ENCODE measurements around the gene HSPA6. TPM values are rescaled to one million over a fixed set of nuclear protein-coding genes. Genes with fewer than 3 reads are reported as not detected.
A peak's percentile ranks its signal among the peaks of the same experiment; 100 is the strongest.
"Not testable (repeated sequence)": the region's sequence is repeated elsewhere in the genome, so short reads cannot be mapped to it uniquely, and the experiment has no call there.

HSPA6 gene
- total and polyA plus RNA-seq, 8 donors: 0.45 to 2.9 (median 0.67) TPM; not detected in 2

GRCh38 chr1:161539731-161540569, 15.6 kb downstream of the HSPA6 start:
- WGBS, 5 donors: 3 to 5% (median 4%) methylated on average over 33 to 41 of the region's 41 CpGs
- intact Hi-C loops (cut with DNase I; ENCODE audit: low total_unique reads): not testable (repeated sequence)

GRCh38 chr1:161540570-161540960, 16.2 kb downstream of the HSPA6 start:
- H3K36me3 ChIP-seq; H3K9me3 ChIP-seq; intact Hi-C loops (cut with DNase I; ENCODE audit: low total_unique reads); H3K27me3 ChIP-seq; DNase-seq: not testable (repeated sequence)
- H3K27ac ChIP-seq: peak overlapping the region; percentile 38 to 77 (median 61)
- H3K4me3 ChIP-seq: peak overlapping the region; percentile 37 to 49 (median 47)
- WGBS, 5 donors: 34 to 53% (median 47%) methylated on average over 10 of the region's 10 CpGs
- H3K4me1 ChIP-seq: peaks cover 0 to 16% (median 7%) of the 10 kb centered on the region in 4 donors

More at GRCh38 chr1:161539731-161540569, 15.6 kb downstream of the HSPA6 start:
- H3K36me3 ChIP-seq, H3K27me3 ChIP-seq, H3K9me3 ChIP-seq: not testable (repeated sequence)
- Histone ChIP-seq H3K27ac (peak overlapping the region; percentile 60 to 77 (median 67)), H3K4me1 (peaks cover 0 to 16% (median 7%) of the 10 kb centered on the region in 4 donors), H3K4me3 (peak overlapping the region; percentile 37 to 49 (median 47))
- peak in 1 of 3 donors; percentile 63 for TF ChIP-seq POLR2AphosphoS5 (IDR thresholded peaks at IDR 0.05)
- peak; percentile 79 to 82 for DNase-seq

GRCh38 chr1:161542091-161542559, 17.8 kb downstream of the HSPA6 start:
- H3K9me3 ChIP-seq; H3K36me3 ChIP-seq; intact Hi-C loops (cut with DNase I; ENCODE audit: low total_unique reads); H3K4me3 ChIP-seq; H3K27me3 ChIP-seq; H3K27ac ChIP-seq: not testable (repeated sequence)
- H3K4me1 ChIP-seq: peaks cover 0 to 16% (median 7%) of the 10 kb centered on the region in 4 donors
- 71 to 79% (median 73%) methylated on average over 5 of the region's 5 CpGs for WGBS, 5 donors
- peak in 1 of 2 donors; percentile 25 for DNase-seq

GRCh38 chr1:161543125-161543524, 18.8 kb downstream of the HSPA6 start:
- H3K27ac ChIP-seq; intact Hi-C loops (cut with DNase I; ENCODE audit: low total_unique reads); H3K27me3 ChIP-seq; H3K4me3 ChIP-seq; H3K36me3 ChIP-seq; H3K9me3 ChIP-seq; DNase-seq: not testable (repeated sequence)
- 75 to 86% (median 80%) methylated on average over 1 of the region's 1 CpG for WGBS, 5 donors
- peaks cover 0 to 16% (median 7%) of the 10 kb centered on the region in 4 donors for H3K4me1 ChIP-seq

GRCh38 chr1:161545005-161545731, 20.8 kb downstream of the HSPA6 start:
- 65 to 73% (median 68%) methylated on average over 10 of the region's 11 CpGs for WGBS, 5 donors
- H3K4me1 ChIP-seq; H3K36me3 ChIP-seq; DNase-seq; H3K9me3 ChIP-seq; H3K4me3 ChIP-seq; intact Hi-C loops (cut with DNase I; ENCODE audit: low total_unique reads); H3K27me3 ChIP-seq: not testable (repeated sequence)
- H3K27ac ChIP-seq: peak overlapping the region in 1 of 5 donors; percentile 8

- H3K4me1 ChIP-seq; intact Hi-C loops (cut with DNase I; ENCODE audit: low total_unique reads); H3K27ac ChIP-seq; H3K36me3 ChIP-seq; H3K27me3 ChIP-seq; H3K9me3 ChIP-seq; H3K4me3 ChIP-seq; DNase-seq: not testable (repeated sequence)
- 87 to 100% (median 92%) methylated on average over 5 to 8 of the region's 8 CpGs for WGBS, 5 donors
Measured at GRCh38 chr1:161547995-161548741, 23.8 kb downstream of the HSPA6 start.

GRCh38 chr1:161548749-161549406, 24.5 kb downstream of the HSPA6 start:
- WGBS, 5 donors: 67 to 92% (median 78%) methylated on average over 1 of the region's 2 CpGs
- H3K27ac ChIP-seq: not testable (repeated sequence)

More at GRCh38 chr1:161548749-161549406, 24.5 kb downstream of the HSPA6 start:
- intact Hi-C loops (cut with DNase I; ENCODE audit: low total_unique reads); H3K27me3 ChIP-seq; H3K36me3 ChIP-seq; H3K4me3 ChIP-seq; H3K4me1 ChIP-seq; H3K9me3 ChIP-seq; DNase-seq: not testable (repeated sequence)
